Left renal cortex interstitium (tissue), 4 donors: ENCODE data around the gene SIGLEC8. TPM values are rescaled to one million over a fixed set of nuclear protein-coding genes. Genes with fewer than 3 reads are reported as not detected.
"Not testable (repeated sequence)": the region's sequence is repeated elsewhere in the genome, so short reads cannot be mapped to it uniquely, and the experiment has no call there.

Experiments
- DNase-seq, 4 donors: peaks; one replicate each; pipeline ENCODE4 v3.0.0-alpha.2; 2013; ENCODE audit warnings: low read depth in 4 of 4, low spot score in 2 of 4, missing footprints in 1 of 4
- polyA plus RNA-seq, 4 donors: library from polyadenylated mRNA; unstranded; fragments of 120-200 nt; gene quantifications; one replicate each; pipeline ENCODE4 v1.2.1, GENCODE V29; 2013; ENCODE audit not compliant: insufficient read length in 4 of 4

Gene SIGLEC8
- polyA plus RNA-seq, 4 donors: 0.04 to 0.07 TPM; not detected in 2

DNA sequence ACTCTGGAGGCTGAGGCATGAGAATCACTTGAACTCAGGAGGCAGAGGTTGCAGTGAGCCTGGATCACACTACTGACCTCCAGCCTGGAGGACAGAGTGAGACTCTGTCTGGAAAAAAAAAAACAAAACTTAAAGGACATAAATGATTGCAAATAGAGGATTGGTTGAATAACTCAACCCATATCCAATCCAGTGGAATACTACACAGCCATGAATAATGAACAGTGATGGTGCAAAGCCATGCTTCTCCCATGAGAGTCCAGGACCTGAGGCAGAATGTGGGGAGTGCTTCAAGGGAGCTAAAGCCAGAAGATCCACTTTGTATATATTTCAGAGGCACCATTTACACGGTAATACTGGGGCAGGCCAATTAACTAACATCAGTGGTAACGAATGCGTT lies 17.9 kb upstream of the SIGLEC8 start:
- no peak for DNase-seq

DNA sequence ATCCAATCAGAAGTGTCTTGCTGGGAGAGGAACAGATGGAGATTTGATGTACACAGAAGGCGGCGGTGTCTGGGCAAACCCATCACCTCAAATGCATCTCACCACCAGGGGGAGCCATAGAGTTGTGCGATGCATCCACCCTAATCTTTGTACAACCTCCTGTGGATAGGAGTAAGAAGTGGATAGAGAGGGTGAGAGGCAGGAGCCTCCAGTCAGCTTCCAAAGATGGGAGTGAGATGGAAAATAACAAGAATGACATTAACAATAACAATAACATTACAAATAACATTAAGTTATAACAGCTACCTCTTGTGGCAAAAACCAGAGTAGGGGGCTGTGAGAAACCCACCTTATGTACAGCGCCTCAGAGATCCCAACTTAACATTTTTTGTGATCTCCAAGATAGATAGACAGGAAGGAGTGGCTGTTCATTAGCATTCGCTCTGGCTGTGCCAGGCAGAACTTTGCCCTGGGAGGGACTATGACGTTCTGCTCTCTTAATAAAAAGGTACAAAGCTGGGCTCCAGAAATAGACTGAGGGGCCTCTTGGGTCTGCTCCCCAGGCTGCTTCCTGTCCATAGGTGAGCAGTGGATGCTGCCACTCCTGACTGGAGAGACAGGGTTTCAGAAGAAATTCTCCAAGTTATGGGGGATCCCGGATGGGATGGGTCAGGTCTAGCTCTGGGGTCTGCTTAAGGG lies 14.9 kb upstream of the SIGLEC8 start:
- peak in 2 of 4 donors; percentile 21 to 33 for DNase-seq

DNA sequence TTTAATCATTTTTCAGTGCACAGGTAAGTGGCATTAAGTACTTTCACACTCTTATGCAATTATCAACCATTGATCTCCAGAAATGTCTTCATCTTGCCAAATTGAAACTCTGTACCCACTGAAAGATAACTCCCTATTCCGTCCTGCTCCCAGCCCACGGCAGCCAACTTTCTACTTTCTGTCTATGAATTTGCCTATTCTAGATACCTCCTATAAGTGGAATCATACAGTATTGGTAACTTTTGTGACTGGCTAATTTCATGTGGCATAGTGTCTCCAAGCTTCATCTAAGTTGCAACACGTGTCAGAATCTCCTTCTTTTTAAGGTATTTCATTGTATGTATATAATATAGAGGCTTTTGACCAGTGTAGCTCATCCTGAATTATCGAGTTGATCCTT lies 14.4 kb upstream of the SIGLEC8 start:
- no peak for DNase-seq

DNA sequence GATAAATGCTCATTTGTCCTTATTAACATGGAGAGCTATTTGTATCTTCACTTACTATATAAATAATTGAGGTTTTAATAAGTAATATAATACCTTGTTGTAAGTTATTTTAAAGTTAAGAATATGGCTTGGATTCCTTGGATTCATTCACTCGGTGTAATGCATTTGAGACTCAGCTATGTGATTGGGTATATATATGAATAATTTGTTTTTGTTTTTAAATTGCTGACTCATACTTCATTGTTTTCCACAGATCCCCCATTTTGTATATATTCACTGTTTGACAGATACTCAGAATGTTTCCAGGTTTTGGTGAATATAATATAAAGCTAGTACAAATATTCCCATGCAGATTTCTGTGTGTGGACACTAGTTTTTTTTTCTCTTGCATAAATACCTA lies 13.3 kb upstream of the SIGLEC8 start:
- DNase-seq: no peak

DNA sequence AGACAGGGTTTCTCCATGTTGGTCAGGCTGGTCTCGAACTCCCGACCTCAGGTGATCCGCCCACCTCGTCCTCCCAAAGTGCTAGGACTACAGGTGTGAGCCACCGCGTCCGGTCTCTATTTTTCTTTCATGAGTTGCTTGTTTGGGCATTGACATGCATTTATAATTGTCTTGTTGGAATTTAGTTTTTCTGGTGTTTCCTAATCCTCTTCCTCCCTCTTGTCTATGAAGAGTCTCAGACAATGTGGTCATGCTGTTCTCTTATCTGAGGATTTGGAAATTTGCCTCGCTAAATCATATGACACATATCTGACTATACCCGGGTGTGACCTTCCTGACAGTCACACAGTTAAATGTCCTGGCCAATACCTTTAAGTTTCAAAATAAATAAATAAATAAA lies 12.7 kb upstream of the SIGLEC8 start:
- DNase-seq: no peak

DNA sequence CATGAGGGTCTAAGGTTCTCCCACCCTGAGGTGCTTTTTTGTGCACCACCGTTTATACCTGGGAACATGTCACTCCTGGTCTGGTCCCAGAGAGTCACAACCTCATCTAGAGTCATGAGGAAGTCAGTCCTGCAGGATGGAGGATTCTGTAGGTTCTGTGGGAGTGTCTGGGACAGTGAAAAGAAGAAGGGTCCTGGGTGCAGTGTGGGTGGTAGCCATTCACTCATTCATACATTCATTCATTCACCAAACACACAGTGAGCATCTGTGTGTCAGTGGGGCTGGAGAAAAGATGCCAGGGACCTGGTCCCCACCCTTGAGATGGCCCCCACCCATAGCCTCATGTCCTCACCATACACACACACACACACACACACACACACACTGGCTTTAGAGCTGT lies 11.4 kb upstream of the SIGLEC8 start:
- no peak for DNase-seq

DNA sequence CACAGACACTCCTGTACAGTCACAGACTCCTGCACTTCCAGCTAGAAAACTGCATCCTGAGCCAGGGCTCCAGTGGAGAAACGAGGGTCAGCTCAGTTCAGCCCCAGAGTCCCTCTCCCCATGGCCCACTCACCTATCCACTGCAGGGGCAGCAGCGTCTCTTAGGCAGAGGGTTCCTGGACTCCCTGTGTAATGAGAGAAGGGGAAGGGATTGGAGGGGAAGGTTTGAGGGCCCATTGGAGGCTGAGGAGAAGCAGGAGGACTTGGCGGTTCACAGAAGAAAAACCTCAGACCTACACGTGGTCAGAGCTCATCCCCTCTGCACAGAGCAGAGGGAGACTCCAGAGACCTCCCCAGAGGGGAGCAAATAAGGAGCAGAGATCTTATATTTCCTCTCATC lies 10.9 kb upstream of the SIGLEC8 start:
- no peak for DNase-seq

DNA sequence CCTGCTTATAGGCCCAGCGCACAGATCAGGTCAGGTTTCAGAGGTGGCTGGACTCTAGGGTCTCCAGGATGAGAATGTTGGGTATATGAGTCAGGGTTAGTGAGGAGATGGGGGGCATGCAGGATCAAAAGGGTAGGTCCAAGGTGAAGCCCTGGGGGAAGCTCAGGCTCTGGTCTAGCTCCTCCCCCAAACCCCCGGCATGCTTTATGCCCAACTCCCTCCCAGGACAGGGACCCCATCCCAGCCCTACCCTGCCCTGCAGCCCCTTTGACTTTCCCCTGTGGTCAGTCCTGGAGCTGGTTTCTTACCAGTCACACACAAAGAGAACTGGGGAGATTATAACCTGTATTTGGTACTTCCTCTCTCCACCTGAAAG lies 10.3 kb upstream of the SIGLEC8 start:
- no peak for DNase-seq

DNA sequence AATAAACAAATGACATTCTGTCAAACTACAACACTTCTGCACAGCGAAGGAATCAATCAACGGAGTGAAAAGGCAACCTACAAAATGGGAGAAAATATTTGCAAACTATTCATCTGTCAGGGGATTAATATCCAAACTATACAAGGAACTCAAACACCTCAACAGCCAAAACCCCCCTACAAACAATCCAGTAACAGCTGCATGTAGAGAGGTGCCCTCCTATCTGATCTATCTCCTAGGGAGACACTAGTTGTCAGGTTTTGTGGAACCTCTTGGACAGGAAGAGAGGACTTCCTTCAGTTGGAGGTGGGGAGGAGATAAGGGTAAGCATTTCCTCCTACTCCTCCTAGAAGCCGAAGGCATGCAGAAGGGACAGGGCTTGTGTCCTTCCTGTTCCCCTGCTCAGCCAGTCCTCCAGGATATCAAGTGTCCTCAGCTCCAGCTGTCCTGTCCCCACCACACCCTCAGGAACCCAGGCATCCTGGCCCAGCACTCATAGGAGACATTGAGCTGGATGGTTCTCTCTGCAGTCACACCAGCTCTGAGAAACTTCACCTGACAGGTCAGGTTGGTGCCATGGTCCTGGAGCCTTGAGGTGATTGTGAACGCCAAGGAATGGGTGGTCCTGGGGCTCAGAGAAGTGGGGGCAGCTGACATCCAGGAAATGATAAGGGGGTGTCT lies 9.8 kb upstream of the SIGLEC8 start:
- DNase-seq: no peak

DNA sequence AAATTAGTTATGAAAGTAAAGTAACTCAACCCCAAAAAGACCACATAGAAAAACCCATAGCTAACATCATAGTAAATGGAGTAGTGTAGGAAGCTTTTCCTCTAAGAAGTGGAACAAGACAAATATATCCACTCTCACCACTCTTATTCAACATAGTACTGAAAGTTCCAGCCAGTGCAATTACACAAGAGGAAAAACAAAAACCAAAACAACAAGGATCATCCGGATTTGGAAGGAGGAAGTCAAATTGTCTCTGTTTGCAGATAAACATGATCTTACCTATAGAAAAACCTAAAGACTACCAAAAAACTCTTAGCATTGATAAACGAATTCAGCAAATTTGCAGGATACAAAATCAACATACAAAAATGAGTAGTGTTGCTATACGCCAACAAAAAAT lies 8.5 kb upstream of the SIGLEC8 start:
- DNase-seq: no peak

DNA sequence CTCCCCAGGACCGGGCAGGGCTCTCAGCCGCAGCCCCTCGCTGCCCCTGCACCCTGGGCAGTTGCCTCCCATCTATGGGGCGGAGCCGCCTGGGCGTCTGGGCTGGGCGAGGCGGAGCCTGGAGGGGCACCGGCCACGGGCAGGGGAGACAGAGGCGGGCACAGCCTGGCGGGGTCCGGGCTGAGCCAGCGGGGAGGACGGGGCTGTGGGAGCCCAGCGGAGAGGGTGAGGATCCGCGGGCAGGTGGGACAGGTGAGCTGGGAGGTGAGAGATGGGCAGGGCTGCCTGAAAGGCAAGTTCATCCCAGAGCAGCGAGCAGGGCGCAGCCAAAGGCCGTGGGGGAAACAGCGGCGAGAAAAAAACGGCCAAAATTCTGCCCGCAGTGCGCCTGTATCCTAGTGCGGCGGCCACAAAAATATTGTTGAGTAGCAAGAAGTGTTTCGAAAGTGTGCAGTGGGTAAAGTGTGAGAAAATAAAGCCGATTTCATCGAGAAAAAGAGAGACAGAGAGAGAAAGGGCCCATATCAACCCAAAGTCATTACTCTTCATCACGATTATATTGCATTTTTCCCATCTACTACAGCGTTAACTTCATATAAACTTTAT lies 5.8 kb upstream of the SIGLEC8 start:
- not testable (repeated sequence) for DNase-seq

DNA sequence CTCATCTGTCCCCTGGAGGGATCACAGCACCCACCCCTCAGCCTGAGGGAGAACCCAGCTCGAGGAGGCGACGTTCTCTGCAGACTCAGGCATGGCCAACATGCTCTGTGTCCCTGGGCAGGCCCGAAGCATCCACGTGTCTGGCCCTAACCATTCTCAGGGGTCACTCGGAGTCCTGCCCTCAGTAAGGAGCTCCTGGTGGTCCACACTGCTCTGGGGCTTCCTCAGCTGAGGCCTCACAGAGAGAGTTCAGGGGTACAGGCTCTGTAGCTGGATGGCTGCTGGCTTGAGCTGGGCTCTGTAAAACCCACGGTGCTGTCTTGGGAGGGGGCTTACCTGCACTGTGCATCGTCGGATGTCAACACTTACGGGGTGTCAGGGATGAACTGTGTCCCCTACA lies 4.4 kb upstream of the SIGLEC8 start:
- no peak for DNase-seq

DNA sequence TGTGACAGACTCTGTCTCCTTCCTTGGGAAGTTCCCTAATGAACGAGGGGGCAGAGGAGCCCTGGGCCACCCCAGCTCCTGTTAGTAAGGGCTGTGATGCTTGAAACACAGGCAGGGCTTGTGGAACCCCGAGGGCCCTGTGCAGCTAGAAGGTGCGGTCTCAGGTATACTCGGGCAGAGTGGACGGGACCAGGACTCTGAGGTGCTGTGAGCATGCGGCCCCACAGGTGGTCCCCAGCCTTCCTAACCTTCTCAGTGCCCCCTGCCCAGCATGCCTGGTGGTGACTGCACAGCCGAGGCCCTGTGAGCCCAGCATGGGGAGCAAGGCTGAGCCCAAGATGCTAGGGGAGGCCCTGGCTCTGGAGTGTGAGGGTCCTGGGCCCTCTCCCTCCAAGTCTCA lies 4.0 kb upstream of the SIGLEC8 start:
- no peak for DNase-seq

DNA sequence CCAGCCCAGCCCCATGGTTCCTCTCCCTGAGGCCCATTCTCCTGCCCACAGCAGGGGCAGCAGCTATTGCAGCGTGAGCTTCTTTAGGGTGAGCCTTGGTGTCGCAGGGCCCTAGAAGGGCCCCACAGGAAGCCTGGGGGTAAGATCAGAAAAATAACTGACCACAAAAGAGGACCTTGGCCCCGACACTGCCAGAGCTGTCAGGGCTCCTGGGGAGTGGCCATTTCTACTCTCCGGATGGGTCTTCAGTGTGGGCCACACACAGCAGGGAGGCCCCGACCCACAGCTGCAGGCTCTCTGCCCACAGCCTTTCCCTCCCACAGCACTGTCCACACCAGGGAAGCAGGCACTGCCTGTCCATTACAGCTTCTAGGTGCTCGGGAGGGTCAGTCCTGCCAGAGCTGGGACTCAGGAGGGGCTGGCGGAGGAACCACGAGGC lies 3.5 kb upstream of the SIGLEC8 start:
- no peak for DNase-seq

DNA sequence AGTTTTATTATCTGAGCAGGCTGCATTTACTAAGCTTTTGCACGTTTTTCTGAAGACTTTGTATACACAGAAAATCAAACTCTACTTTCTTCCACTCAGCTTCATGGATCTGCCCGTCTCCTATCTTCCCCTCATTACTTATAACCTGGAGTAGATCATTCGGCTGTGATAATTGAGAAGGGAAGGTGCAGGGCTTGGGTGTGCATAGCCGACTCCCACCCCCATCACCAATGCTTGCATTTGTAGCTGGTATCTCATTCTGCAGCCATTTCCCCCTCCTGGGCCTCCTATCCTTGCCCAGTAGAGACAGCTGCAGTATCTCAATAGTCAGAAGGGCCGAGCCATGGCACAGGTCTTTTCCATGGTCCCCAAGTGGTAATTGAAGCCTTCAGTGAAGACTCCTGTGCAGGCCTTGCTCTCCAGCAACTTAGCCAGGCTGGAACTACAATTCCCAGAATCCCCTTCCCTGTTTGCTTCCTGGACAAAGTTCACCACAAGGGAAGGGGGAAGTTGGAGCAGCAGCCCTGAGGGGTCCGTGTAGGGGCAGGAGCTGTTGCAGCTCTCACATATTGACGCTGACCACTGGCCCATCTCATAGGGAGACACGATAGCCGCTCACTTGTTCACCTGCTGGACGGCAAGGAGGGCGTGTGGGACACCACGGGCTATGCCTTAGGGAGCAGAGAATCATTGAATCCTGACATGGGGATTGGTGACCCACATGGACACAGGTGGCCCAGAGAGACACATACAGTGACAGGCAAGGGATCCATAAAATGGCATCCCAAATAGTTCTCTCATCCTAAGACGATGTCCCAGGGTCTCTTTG lies 2.1 kb upstream of the SIGLEC8 start:
- no peak for DNase-seq

DNA sequence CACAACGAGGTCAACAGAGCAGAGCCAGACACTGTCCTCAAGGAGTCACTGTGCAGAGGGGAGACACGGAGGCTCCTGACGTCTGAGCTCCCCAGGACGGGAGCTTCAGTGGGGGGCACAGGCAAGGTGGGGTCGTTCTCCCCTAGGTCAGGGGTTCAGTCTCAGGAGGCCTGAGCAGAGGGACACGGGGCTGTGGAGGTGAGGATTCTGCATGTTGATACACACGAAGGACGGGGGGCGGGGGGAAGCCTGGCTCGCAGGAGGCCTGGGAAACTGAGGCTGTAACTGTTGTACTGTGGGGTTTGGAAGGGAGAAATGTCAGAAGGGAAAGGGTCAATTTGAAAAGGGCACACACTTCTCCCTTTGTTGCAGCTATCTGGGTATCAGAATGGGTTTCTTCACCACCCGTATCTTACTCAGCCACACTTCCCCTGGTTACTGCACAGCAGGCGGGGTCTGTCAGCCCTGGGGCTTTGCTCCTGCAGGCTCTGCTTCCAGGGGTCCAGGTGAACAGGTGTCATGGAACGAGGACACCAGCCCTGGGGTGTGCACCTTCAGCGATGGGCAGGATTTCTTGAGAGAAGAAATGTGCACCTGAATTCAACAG lies 748 bp upstream of the SIGLEC8 start:
- no peak for DNase-seq

DNA sequence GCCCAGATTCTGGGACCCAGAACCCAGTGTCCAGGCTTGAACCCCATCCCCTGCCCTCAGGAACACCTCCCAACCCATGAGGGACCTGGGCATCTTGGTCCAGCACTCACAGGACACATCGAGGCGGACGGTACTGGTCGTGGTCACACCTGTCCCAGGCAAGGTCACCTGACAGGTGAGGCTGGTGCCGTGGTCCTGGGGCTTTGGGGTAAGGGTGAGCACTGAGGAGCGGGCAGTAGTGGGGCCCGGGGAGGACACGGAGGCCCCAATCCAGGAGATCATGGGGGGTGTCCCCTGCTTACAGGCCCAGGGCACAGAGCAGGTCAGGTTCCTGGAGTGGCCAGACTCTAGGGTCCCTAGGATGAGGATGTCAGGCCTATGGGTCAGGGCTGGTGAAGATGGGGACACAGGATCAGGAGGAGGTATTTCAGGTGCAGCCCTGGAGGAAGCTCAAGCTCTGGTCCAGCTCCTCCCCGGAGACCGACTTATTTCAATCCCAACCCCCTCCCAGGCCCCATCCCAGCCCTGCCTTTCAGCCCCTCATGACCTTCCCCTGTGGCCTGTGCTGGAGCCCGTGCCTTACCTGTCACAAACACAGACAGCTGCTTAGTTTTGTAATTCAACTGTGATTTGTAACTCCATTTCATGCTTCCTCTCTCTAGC lies 772 bp downstream of the SIGLEC8 start:
- DNase-seq: no peak

DNA sequence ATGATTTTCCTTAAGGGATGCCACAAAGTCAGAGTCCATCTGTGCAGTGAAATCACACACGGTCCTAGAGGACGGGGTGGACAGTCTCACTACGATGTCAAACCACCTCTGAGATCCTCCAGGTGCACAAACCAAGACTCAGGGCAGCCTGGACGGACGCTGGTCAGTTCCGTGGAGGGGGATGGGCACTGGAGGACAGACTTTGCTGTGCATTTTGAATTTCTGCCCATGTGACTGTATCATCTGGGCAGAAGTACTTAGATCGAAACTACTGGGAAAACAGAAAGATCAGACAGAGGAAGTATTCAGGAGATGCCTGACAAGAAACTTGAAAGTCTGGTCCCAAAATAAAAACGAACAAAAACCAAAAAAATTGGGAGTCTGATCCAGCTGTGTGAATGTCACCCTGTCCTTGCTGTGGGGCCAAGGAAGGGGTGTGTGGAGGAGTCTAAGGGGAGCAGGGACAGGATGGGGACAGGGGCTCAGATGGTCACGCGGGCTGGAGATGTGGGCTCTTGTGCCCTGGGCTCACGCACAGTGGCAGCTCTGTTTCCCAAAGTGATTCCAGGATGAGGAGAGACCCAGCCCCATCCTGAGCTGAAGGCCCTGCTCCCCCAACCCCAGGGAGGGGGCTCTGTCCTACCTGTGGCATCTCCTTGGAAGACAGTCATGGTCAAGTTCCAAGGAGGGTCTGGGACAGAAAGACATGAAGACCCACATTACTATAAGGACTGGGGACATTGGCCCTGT lies 1.5 kb downstream of the SIGLEC8 start:
- no peak for DNase-seq

DNA sequence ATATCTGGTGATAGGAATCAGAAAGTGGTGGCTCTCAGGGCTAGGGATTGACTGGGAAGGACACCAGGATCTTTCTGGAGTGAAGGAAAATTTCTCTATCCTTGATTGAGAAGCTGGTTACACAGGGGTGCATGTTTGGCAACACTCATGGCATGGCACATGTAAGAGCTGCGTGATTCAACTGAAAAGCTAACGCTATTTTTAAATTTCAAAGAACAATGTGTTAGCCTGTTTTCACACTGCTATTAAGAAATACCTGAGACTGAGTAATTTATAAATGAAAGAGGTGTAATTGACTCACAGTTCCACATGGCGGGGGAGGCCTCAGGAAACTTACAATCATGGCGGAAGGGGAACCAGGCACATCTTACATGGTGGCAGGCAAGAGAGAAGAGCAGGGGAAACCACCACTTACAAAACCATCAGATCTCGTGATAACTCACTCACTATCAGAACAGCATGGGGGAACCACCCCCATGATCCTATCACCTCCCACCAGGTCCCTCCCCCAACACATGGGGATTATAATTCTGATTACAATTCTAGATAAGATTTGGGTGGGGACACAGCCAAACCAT lies 7.4 kb downstream of the SIGLEC8 start:
- no peak for DNase-seq
